DMS79 treated with DMSO at 0.1 percent for 48 hours (cell line): ENCODE measurements around the gene SKIC2.

Experiments
- DNase-seq: peaks from one replicate; lab custom pipeline; 2025; lab: John Stamatoyannopoulos, UW

SKIC2 gene

DNA sequence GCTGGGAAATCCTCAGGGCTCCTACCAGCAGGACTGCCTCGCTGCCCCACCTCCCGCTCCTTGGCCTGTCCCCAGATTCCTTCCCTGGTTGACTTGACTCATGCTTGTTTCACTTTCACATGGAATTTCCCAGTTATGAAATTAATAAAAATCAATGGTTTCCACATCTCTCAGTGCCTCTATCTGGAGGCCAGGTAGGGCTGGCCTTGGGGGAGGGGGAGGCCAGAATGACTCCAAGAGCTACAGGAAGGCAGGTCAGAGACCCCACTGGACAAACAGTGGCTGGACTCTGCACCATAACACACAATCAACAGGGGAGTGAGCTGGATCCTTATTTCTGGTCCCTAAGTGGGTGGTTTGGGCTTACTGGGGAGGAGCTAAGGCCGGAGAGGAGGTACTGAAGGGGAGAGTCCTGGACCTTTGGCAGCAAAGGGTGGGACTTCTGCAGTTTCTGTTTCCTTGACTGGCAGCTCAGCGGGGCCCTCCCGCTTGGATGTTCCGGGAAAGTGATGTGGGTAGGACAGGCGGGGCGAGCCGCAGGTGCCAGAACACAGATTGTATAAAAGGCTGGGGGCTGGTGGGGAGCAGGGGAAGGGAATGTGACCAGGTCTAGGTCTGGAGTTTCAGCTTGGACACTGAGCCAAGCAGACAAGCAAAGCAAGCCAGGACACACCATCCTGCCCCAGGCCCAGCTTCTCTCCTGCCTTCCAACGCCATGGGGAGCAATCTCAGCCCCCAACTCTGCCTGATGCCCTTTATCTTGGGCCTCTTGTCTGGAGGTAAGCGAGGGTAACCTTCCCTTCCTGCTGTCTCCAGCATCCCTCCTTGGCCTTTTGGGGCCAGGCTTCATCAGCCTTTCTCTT lies 13.2 kb upstream of the SKIC2 start, which contains the start of gene CFB:
TSS of gene CFB (plus strand) at position 589 of the 863 bp plus-strand sequence. CDS start at position 716, 127 bp downstream.
- peak; percentile 31 for DNase-seq

DNA sequence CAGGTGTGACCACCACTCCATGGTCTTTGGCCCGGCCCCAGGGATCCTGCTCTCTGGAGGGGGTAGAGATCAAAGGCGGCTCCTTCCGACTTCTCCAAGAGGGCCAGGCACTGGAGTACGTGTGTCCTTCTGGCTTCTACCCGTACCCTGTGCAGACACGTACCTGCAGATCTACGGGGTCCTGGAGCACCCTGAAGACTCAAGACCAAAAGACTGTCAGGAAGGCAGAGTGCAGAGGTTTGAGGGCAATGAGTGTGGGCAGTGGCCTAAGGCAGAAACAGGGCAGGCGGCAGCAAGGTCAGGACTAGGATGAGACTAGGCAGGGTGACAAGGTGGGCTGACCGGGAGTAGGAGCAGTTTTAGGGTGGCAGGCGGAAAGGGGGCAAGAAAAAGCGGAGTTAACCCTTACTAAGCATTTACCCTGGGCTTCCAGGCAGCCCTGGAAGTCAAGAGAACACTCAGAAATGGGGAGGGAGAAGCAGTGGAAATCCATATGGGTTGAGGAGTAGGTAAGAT lies 12.5 kb upstream of the SKIC2 start:
- no peak for DNase-seq

DNA sequence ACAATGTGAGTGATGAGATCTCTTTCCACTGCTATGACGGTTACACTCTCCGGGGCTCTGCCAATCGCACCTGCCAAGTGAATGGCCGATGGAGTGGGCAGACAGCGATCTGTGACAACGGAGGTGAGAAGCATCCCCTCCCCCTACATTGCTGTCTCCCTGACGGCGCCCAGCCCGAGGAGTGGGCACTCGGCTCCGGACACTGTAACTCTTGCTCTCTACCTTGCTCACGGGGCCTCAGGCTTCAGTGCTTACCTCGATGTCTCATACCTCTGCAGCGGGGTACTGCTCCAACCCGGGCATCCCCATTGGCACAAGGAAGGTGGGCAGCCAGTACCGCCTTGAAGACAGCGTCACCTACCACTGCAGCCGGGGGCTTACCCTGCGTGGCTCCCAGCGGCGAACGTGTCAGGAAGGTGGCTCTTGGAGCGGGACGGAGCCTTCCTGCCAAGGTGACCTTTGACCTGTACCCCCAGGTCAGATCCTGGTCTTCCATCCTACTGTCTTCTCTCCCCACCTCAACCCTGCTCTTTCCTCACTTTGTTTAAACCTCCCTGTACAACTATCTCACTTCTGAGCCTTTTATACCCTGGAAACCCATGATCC lies 11.8 kb upstream of the SKIC2 start:
- DNase-seq: no peak

DNA sequence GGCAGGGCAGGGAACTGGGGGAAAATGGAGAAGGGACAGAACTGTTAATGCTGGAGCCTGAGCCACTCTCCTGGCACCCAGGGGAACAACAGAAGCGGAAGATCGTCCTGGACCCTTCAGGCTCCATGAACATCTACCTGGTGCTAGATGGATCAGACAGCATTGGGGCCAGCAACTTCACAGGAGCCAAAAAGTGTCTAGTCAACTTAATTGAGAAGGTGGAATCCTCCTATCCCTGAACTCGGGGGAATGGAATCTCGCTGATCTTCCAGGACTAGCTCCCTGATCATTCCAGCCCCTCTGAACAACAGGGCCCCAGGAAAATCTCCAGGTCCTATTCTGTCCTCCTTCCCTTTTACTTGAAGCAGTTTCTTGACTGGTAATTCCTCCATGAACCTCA lies 11.1 kb upstream of the SKIC2 start:
- DNase-seq: no peak

DNA sequence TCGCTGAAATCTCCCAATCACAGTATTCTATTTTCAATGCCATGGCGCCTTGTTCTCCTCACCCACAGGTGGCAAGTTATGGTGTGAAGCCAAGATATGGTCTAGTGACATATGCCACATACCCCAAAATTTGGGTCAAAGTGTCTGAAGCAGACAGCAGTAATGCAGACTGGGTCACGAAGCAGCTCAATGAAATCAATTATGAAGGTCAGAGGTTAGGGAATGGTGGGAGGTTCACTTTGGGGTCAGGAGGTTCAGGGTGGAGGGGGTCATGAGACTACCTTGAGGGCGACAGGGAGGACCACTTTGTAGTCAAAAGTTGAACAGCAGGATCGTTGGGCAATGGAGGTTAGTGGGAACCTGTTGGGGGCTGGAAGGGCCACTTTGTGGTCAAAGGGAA lies 10.7 kb upstream of the SKIC2 start:
- DNase-seq: no peak

DNA sequence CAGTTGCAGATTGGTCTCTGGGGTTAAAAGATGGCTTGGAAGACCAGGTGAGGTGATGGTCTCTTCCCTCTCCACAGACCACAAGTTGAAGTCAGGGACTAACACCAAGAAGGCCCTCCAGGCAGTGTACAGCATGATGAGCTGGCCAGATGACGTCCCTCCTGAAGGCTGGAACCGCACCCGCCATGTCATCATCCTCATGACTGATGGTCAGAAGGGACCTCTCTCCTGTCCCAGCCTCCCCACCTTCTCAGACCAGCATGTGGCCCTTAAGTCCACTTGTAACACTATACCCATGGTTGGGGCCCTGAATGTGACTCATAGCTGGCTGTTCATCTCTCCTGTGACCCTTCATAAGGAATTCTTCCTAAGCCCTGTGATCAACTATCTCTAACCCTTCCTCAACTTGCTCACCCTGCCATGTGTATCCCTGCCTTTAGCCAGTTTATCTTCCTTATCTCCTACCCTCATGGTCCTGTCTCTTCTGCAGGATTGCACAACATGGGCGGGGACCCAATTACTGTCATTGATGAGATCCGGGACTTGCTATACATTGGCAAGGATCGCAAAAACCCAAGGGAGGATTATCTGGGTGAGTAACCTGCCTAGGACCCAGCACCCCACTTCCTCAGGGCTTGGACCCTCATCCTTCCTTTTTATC lies 10.1 kb upstream of the SKIC2 start:
- no peak for DNase-seq

DNA sequence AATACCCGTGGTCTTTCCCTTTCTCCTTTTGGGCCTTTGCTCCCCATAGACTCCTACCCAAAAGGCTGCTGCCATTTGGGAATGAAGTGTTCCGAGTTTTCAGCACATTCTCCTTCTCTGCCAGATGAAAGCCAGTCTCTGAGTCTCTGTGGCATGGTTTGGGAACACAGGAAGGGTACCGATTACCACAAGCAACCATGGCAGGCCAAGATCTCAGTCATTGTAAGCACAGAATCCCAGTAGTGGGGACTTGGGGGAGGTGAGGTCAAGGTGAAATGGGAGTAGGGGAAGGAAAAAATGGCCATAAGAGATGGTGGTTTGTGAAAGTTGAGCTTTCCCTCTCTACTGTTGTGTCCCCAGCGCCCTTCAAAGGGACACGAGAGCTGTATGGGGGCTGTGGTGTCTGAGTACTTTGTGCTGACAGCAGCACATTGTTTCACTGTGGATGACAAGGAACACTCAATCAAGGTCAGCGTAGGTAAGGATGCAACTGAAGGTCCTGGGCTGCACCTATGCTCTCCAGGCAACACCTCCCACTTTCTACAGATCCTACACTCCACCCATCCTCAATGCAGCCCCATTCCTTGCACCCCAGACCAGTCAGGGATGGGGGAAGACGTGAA lies 8.9 kb upstream of the SKIC2 start:
- DNase-seq: no peak

DNA sequence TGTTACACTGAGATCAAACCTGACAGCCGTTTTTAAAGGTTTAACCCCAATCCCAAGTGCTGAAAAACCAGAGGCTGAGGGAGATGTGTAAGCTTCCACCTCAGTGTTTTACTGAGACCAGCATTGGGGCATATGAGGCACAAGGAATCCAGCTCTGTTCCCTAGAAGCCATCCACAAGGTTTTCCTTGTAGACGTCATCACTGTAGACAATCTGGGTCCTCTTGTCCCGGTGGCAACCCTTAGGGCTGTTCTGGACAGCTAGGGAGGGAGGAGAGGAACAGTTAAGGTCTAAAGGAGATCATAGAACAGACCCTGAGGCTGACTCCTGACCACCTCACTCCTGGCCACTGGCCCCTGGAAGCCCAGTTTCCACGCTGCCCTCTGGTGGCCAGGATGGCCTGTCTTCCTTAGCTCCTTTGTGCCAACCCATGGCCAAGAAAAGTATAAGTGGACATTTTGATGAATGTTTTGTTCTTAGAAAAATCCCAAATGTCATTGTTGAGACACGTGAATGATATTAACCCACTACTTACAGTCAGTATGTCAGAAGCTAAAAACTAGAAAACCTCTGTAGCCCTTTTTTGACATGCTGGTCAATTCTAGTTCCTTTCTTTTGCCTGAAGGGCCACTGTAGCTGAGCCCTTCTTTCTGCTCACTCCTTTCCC lies 6.7 kb upstream of the SKIC2 start:
- peak; percentile 20 for DNase-seq

DNA sequence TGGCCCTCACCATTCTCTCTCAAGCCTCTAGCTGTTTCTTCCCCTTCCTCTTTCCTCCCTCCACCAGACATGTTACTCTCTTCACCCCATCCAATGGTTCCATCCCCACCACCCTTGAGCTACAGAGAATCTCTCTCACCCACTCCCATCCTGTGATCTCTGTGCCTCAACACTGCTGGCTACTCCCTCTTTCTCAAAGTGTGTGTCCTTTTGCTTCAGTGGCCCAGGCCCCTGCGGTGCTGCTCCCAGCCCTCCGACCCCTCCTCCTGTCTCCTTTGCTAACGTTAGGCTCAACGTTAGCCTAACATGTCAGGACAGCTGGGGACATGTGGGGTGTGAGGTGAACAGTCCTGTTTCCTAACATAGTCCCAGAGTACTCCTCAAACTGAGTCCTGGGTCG lies 6.1 kb upstream of the SKIC2 start:
- no peak for DNase-seq

DNA sequence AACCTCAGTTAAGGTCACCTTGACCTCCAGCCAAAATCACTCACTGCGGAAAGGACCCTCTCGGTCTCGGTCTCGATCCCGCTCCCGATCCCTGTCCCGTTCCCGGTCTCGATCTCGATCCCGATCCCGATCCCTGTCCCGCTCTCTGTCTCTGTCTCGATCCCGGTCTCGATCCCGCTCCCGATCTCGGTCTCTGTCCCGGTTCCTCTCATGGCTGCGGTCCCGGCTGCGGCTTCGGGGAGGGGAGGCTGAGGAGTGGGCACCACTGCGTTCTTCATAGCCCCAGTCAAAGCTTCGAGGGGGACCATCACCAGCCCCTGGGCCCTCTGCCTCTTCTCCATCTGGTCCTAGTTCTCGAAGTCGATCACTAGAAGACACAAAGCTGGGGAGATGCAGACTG lies 4.5 kb upstream of the SKIC2 start:
- no peak for DNase-seq

DNA sequence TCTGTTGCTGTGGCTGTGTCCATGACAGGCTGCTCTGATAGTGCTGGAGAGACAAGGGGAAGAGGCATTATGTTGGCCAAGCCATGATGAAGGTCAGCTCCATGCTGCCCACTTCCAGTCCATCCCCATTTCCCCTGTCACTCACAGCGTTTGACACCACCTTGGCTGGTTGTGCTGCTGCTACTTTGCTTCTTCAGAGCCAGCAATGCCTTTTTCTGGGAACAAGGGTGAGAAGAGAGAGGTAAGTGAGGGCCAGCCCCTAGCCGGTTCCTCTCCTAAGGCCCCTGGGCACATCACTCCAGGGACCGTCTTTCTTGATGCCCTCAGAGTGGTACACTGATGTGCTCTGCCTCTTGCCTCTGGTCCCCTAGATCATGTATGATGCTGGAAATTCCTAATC lies 2.2 kb upstream of the SKIC2 start:
- DNase-seq: no peak

DNA sequence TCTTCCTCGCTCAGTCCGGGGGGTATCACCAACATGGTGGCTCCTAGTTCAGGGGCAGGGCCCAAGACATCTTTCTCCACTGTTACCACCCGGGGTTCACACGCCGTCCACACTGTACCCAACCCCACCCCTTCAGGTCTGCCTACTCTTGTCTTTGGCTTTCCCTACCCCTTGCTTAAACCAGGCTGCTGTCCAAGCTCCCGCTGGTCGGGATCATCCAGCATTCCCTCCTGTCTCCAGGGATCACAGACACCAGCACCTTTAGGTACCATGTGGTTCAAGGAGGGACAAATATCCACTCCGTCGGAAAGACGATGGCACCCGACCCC lies 599 bp upstream of the SKIC2 start:
- no peak for DNase-seq

DNA sequence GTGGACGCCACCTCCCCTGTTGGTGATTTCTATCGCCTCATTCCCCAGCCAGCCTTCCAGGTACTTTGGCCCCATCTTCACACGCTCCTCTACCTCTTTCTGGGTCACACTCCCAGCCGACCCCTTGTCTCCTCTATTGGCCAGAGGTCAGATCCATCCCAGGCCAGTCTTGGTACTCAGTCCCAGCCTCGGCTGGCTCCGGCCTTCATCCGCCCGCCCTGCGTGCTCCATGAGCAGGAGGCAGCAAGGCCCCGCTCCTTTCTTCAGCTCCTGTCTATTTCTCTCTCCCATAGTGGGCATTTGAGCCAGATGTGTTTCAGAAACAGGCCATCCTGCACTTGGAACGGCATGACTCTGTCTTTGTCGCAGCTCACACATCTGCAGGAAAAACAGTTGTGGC lies 2.6 kb downstream of the SKIC2 start:
- no peak for DNase-seq

DNA sequence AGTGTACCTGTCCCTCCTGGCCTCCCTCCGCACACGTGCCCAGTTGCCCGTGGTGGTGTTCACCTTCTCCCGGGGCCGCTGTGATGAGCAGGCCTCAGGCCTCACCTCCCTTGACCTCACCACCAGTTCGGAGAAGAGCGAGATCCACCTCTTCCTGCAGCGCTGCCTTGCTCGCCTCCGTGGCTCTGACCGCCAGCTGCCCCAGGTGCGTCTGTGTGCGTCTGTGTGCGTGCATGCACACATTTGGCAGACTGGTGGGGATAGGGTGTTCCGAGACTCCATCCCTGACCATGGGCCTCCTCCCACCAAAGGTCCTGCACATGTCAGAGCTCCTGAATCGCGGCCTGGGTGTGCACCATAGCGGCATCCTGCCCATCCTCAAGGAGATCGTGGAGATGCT lies 4.9 kb downstream of the SKIC2 start:
- no peak for DNase-seq

DNA sequence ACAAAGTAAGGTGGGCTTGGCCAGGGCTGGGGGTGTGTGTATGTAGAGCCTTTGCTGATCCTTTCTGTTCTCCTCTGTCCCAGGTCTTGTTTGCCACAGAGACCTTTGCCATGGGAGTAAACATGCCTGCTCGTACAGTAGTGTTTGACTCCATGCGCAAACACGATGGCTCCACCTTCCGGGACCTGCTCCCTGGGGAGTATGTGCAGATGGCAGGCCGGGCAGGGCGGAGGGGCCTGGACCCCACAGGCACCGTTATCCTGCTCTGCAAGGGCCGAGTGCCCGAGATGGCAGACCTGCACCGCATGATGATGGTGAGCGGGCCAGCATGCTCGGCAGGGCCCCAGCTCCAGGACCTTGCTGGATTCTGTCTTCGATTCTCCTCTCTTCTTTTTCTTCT lies 6.7 kb downstream of the SKIC2 start:
- DNase-seq: no peak

DNA sequence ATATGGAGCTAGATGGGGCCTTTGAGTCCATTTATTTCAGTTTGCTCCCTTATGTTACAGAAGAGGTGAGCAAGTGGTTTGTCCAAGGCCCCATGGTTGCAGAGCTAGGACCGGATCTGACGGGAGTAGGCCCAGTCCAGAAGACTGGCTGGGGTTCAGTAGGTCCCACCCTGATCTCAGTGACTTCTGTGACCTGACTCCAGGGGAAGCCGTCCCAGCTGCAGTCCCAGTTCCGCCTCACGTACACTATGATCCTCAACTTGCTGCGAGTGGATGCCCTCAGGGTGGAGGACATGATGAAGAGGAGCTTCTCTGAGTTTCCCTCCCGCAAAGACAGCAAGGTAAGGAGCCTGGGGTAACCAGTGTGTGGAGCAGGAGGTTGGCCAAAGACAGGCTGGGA lies 7.5 kb downstream of the SKIC2 start:
- no peak for DNase-seq

DNA sequence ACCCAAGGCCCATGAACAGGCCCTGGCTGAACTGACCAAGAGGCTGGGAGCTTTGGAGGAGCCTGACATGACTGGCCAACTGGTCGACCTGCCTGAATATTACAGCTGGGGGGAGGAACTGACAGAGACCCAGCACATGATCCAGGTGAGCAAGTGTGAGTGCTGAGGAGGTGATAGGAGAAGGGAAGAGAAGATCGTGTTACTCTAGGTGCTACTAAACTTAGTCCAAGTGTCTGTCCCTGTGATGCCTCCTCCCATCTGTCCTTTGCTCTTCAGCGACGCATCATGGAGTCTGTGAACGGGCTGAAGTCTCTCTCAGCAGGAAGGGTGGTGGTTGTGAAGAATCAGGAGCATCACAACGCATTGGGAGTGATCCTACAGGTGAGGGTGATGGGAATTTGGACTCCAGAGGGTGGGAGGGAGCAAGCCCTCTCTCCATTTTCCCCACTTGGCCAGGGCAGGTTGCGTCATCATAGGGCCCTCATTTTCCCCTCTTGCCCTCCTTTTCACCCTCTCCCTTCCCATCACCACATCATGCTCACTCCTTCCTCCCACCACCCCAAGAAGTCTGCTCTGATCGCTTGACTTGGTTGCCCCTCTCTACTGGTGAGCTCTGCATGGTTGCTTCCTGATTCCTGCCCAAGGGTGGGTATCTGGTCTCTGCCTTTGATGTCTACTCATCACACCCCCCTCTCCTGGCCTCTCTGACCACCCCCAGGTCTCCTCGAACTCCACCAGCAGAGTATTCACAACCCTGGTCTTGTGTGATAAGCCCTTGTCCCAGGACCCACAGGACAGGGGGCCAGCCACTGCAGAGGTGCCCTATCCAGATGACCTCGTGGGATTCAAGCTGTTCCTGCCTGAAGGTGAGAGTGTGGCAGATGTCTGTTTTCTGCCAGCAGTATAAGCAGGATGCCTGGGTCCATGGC lies 8.3 kb downstream of the SKIC2 start:
- DNase-seq: no peak

DNA sequence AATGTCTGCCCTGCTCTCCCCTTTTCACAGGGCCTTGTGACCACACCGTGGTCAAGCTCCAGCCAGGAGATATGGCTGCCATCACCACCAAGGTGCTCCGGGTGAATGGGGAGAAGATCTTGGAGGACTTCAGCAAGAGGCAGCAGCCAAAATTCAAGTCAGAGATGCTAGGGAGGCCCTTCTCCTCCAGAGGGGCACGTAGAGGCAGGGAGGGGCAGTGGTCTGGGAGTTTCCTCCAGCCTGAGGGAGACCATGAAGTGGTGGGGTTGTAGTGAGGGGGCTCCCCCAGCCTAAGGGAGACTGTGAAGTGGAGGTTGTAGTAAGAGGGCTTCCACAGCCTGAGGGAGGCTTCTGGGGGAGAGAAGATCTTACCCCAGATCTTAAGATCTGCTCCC lies 8.9 kb downstream of the SKIC2 start:
- no peak for DNase-seq

DNA sequence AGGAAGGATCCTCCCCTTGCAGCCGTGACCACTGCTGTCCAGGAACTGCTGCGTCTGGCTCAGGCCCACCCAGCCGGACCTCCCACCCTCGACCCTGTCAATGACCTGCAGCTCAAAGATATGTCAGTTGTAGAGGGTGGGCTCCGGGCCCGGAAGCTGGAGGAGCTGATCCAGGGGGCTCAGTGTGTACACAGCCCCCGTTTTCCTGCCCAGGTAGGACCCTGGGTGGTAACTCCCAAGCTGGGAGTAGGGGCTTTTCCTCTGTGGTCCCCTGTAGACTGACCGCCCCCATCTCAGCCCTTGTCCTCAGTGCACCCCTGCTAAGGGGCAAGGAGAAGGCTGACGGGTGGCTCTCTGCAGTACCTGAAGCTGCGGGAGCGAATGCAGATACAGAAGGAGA lies 9.4 kb downstream of the SKIC2 start:
- no peak for DNase-seq

DNA sequence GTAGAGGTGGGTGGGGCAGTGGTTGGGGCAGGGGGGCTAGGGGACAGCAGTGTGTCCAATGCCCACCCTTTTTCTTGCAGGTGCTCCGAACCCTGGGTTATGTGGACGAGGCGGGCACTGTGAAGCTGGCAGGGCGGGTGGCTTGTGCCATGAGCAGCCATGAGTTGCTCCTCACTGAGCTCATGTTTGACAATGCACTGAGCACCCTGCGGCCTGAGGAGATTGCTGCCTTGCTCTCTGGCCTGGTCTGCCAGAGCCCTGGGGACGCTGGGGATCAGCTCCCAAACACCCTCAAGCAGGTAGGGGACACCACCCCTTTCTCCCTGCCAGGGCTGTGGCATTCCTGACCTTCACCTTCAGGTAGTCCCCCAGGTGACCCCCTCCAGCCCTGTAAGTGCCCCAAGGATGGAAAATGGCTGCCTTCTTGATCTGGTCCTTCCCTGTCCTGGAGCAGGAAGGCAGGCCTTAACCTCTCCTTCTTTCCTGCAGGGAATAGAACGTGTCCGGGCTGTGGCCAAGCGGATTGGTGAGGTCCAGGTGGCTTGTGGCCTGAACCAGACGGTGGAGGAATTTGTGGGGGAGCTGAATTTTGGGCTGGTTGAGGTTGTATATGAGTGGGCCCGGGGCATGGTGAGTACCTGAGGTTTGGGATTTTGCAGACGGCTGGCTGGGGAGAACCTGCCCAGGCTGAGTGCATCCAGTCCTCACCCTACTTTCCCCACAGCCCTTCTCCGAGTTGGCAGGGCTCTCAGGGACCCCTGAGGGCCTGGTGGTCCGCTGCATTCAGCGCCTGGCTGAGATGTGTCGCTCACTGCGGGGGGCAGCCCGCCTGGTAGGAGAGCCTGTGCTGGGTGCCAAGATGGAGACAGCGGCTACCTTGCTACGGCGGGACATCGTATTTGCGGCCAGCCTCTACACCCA lies 10.1 kb downstream of the SKIC2 start:
- no peak for DNase-seq
